ENCODE results near the gene ART1. TPM values are rescaled to one million over a fixed set of nuclear protein-coding genes. Genes with fewer than 3 reads are reported as not detected.

The ART1 gene
- total RNA-seq, result not detected in 2 replicates

GRCh38 chr11:3644817-3645235, at the start of gene ART1:
Gene ART1 (plus strand): TSS chr11:3645128. CDS start chr11:3659214, 14,086 bp downstream.

GRCh38 chr11:3641701-3642070, 3.2 kb upstream of the ART1 start, which contains the start of gene ART5:
Gene ART5 (minus strand): TSS chr11:3641992. CDS start chr11:3641862, 130 bp downstream.

GRCh38 chr11:3671334-3672254, 26.7 kb downstream of the ART1 start, which contains the start of gene CHRNA10:
Gene CHRNA10 (minus strand): TSS chr11:3671384. CDS start chr11:3671312, 72 bp downstream.

Other genes with a start within 250 kb of the ART1 start
- 0.28 TPM in 1 of 2 replicates, not detected in the other for gene ART5, start 3.1 kb upstream of the ART1 start, total RNA-seq
- gene CHRNA10, start 26.3 kb downstream of the ART1 start, total RNA-seq, result 0.56 and 0.96 TPM in 2 replicates
- gene NUP98, start 152.4 kb downstream of the ART1 start, total RNA-seq, result 101 and 114 TPM in 2 replicates
- gene PGAP2, start 163.4 kb downstream of the ART1 start, total RNA-seq, result 7.9 and 10.2 TPM in 2 replicates
- 8.2 and 12.3 TPM in 2 replicates for gene RHOG, start 195.8 kb downstream of the ART1 start, total RNA-seq
- 29.9 and 40.3 TPM in 2 replicates for gene STIM1, start 210.5 kb downstream of the ART1 start, total RNA-seq